AG10803 (cell line): ENCODE data around the gene LRP3.
A peak's percentile ranks its signal among the peaks of the same experiment; 100 is the strongest.

Experiments used
- DNase-seq: peaks from one replicate; pipeline ENCODE4 v3.0.0; 2010; ENCODE audit warnings: low read depth
- H3K4me3 ChIP-seq: 2 replicates; pipeline ENCODE4 v1.5.1; 2011; ENCODE audit warnings: mild to moderate bottlenecking, low read length, control low read depth
- CTCF ChIP-seq: conservative IDR thresholded peaks from 2 replicates; pipeline ENCODE4 v1.5.1; 2011; ENCODE audit warnings: mild to moderate bottlenecking, low read length, control low read depth, inconsistent platforms

Gene LRP3

GRCh38 chr19:33191501-33191900 is 2.6 kb upstream of the LRP3 start:
- TF ChIP-seq CTCF: no peak
- H3K4me3 ChIP-seq: no peak overlapping the region
- no peak for DNase-seq

DNA sequence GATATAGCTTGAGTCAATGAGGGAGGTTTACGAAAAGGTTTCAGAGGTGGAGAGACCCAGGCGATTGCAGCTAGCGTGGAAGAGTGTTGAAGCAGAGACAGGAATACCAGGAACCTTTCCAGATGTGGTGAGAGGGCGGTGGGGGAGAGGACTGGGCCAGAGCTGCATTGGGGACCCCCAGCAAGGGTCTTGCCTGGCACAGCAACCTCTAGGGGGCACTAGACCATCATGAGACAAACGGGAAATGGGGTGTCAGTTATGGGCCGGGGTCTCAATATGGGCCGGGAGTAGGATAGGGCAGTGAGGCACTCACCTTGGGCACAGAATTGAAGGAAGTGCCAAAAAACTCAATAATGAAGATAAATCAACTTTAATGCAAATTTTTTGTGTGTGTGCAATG is 2.1 kb upstream of the LRP3 start:
- no peak for DNase-seq
- no peak; the same call in 1 of the 2 replicates for TF ChIP-seq CTCF
- no peak overlapping the region for H3K4me3 ChIP-seq

- peak overlapping the region; percentile 39 for H3K4me3 ChIP-seq
- DNase-seq: no peak
These were observed 763 bp upstream of the LRP3 start for GRCh38 chr19:33193269-33193864.

DNA sequence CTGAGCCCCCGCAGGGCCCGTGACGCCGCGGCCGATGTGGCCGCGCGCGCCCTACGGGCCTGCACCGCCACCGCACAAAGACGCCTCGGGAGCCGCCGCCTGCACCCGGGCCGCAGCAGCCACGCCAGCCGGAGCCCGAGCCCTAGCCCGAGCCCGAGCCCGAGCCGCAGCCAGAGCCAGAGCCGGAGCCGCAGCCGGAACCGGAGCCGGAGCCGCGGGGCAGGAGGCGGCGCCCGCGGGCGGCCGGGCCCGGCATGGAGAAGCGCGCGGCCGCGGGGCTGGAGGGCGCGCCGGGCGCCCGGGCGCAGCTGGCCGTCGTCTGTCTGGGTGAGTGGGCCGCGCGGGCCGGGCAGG is 379 bp downstream of the LRP3 start:
- peak overlapping the region; percentile 65 for H3K4me3 ChIP-seq
- TF ChIP-seq CTCF: no peak
- no peak for DNase-seq

More at GRCh38 chr19:33193269-33193864, 763 bp upstream of the LRP3 start:
- TF ChIP-seq CTCF: no peak

DNA sequence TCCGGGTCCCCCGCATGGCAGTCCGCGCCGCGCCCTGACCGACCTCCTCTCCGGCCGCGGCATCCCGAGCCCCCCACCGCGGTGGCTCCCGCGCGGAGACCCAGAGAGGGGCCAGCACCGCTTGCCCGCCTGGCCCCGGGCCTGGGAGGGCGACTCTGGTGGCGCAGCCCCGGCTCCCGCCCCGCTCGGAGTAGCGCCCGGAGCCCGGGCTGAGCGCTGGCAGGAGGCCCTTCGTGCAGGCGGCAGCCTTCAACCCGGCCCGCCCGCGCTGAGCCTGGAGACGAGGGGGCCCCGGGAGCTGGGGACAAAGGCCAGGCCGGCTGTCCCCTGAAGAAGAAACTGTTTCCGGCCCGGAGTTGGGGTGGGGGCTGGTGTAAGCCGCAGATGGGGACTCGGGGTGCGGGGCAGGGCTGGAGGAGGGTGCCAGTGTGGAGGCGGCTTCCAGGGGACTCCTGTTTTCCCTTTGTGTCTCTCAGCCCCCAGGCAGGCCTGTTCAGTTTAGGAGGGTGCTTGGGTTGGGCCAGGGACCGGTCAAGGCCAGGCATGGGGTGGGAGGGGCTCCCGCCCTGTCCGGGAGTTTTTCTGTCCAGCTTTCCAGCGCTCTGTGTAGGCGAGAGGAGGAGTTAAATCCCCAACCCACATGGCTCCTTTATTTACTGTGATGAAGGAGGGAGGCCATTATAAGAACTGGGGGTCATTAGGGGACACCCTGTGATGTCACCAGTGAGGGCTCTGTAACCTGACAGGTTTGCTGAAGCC is 935 bp downstream of the LRP3 start:
- no peak for TF ChIP-seq CTCF
- peak overlapping the region; percentile 65 for H3K4me3 ChIP-seq
- peak; percentile 53 for DNase-seq

DNA sequence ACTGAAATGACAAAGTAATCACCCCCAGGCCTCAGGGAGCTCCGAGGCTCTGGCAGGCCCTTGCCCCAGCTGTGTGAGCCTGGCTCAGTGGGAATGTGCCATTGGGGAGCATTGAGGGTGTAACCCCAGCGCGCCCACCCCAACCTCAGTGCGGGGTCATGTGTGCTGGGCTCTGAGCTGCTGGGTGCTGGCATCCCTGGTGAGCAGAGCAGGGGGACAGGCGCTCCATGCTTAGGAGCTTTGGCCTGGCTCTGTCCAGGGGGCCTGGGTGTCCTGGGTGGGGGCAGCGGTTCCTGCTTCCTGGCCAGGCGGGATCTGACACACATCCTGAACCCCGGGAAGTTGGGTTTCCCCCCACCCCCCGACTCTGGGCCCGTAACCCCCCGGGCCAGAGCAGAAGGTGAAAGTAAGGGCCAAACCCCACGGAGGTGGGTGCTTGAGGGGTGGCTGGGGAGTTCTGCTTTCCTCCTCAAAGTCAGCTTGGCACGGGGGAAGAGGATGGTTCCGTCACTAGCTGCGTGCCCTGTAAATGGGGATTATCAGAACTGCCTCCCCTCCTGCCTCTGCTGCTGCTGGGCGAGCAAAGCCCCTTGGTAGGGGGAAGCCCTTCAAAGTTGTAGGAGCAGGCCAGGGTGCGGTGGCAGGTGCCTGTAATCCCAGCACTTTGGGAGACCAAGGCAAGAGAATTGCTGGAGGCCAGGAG is 1.7 kb downstream of the LRP3 start:
- DNase-seq: no peak
- H3K4me3 ChIP-seq: peak overlapping the region; percentile 65
- no peak for TF ChIP-seq CTCF
